ENCODE measurements around the gene VWA8. TPM values are rescaled to one million over a fixed set of nuclear protein-coding genes. Genes with fewer than 3 reads are reported as not detected.

Gene VWA8
- total RNA-seq, 1 donor from 2014 or later, result 14.6 TPM

DNA sequence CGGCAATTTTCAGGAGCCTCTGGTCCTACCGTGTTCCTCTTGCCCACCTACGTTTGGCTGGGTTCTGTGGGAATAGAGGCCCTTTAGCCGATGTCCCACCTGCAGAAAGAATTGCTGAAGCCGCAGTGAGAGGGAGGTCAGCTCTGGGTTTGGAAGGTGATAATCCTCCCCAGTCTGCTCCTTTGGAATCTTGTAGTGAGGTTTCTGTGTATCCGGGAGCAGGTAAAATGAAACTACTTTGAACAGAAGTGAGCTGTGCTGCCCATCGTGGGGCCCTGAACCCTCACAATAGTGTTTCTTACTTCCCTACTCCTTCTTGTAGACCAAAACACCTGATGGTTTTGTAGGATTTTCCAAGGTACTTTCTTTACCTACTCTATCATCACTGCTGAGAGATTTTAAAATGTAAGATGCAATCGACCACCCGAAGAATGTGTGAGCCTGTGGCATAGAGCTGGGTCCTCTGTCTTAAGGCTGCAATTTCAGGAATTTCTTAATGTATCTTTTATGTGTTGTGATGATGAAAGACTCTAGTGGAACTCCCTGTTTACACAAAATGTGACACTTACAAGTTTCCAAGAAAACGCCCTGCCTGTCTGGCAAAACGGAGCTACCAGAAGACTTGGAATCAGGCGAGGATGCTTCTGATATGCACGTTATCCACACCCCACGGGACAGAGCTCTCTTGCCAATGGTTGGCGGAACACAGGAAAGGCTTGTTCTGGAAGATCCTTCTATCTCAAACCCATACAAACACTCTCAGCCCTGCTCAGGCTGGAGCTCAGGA lies 427.4 kb downstream of the VWA8 start:
- DNase-seq (ENCODE audit: low read depth), result no peak
- no peaks in the 10 kb centered on the region for H3K27me3 ChIP-seq (ENCODE audit: control insufficient read depth, insufficient read depth, low read length)
- H3K4me3 ChIP-seq (ENCODE audit: low read depth, low read length), result no peak overlapping the region
- H3K36me3 ChIP-seq (ENCODE audit: control insufficient read depth, insufficient read depth, low read length), result no peaks in the 10 kb centered on the region
- TF ChIP-seq, protein P1, sequence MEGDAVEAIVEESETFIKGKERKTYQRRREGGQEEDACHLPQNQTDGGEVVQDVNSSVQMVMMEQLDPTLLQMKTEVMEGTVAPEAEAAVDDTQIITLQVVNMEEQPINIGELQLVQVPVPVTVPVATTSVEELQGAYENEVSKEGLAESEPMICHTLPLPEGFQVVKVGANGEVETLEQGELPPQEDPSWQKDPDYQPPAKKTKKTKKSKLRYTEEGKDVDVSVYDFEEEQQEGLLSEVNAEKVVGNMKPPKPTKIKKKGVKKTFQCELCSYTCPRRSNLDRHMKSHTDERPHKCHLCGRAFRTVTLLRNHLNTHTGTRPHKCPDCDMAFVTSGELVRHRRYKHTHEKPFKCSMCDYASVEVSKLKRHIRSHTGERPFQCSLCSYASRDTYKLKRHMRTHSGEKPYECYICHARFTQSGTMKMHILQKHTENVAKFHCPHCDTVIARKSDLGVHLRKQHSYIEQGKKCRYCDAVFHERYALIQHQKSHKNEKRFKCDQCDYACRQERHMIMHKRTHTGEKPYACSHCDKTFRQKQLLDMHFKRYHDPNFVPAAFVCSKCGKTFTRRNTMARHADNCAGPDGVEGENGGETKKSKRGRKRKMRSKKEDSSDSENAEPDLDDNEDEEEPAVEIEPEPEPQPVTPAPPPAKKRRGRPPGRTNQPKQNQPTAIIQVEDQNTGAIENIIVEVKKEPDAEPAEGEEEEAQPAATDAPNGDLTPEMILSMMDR (IDR thresholded peaks at IDR 0.05; ENCODE audit: insufficient read depth, low read length, poor library complexity, severe bottlenecking), result no peak

DNA sequence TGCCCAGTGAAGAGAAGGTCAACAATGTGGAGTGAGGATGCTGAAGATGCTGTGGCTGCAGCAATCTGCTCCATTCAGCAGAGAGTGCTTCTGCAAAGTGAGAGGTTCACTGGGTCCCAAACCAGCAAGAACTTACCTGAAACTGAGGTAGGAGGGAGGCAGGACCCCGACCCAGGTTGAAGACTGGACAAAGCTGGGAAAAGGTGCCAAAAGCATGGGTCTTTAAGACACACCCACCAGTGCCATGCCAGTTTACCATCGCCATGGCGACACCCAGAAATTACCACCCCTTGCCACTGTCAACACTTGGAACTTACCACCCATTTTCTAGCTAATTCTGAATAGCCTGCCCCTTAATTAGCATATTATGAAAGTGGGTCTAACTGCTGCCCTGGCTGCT lies 432.9 kb downstream of the VWA8 start:
- no peaks in the 10 kb centered on the region for H3K27me3 ChIP-seq (ENCODE audit: control insufficient read depth, insufficient read depth, low read length)
- no peaks in the 10 kb centered on the region for H3K36me3 ChIP-seq (ENCODE audit: control insufficient read depth, insufficient read depth, low read length)
- no peak overlapping the region for H3K4me3 ChIP-seq (ENCODE audit: low read depth, low read length)
- TF ChIP-seq, protein P1 (IDR thresholded peaks at IDR 0.05; ENCODE audit: insufficient read depth, low read length, poor library complexity, severe bottlenecking), result no peak
- no peak for DNase-seq (ENCODE audit: low read depth)

- H3K4me3 ChIP-seq (ENCODE audit: low read depth, low read length), result no peak overlapping the region
- no peak for DNase-seq (ENCODE audit: low read depth)
- H3K27me3 ChIP-seq (ENCODE audit: control insufficient read depth, insufficient read depth, low read length), result no peaks in the 10 kb centered on the region
- H3K36me3 ChIP-seq (ENCODE audit: control insufficient read depth, insufficient read depth, low read length), result no peaks in the 10 kb centered on the region
- TF ChIP-seq, protein P1 (IDR thresholded peaks at IDR 0.05; ENCODE audit: insufficient read depth, low read length, poor library complexity, severe bottlenecking), result no peak
These were observed 440.0 kb downstream of the VWA8 start for GRCh38 chr13:41520660-41521630.

- no peak overlapping the region for H3K4me3 ChIP-seq (ENCODE audit: low read depth, low read length)
- no peaks in the 10 kb centered on the region for H3K36me3 ChIP-seq (ENCODE audit: control insufficient read depth, insufficient read depth, low read length)
- DNase-seq (ENCODE audit: low read depth), result no peak
- H3K27me3 ChIP-seq (ENCODE audit: control insufficient read depth, insufficient read depth, low read length), result no peaks in the 10 kb centered on the region
- TF ChIP-seq, protein P1 (IDR thresholded peaks at IDR 0.05; ENCODE audit: insufficient read depth, low read length, poor library complexity, severe bottlenecking), result no peak
These were observed 440.8 kb downstream of the VWA8 start for GRCh38 chr13:41520016-41520659.

Other genes starting within 250 kb of the VWA8 start
- gene DGKH, start 87.5 kb upstream of the VWA8 start, total RNA-seq, result 17.2 and 17.9 TPM in 2 replicates